HCT116 (cell line): ENCODE results near the gene NET1. TPM values are rescaled to one million over a fixed set of nuclear protein-coding genes. Genes with fewer than 3 reads are reported as not detected.
"Not testable (repeated sequence)": the region's sequence is repeated elsewhere in the genome, so short reads cannot be mapped to it uniquely, and the experiment has no call there.

Experiments used
- ATAC-seq: fragments of 200-7000 bp; cut with Tn5 transposase; 2 replicates; pipeline ENCODE4 v1.9.1; 2020; ENCODE audit warnings: mild to moderate bottlenecking, moderate library complexity
- BruUV-seq: library from RNA; stranded (reverse); fragments of 400-500 nt; replicated peaks from 2 replicates; lab custom pipeline; 2021; lab: Mats Ljungman, UMichigan
- CTCF ChIA-PET: fragments of 300-600 bp; sonication (Branson Sonifier 250); formaldehyde crosslinking; loops from one replicate; lab custom pipeline; 2021; ENCODE audit warnings: antibody characterized with exemption; lab: Charles Lee
- POLR2A ChIA-PET: fragments of 300-600, 350-600 bp; sonication (Branson Sonifier 250); formaldehyde crosslinking; loops from one replicate; lab custom pipeline; 2021; ENCODE audit warnings: antibody characterized with exemption; lab: Charles Lee
- RAD21 ChIA-PET, 2 experiments: fragments of 300-600 bp; sonication (Branson Sonifier 250); formaldehyde crosslinking; loops; one replicate each; lab custom pipeline; 2023; ENCODE audit warnings: low total read pairs in 2 of 2; ENCODE audit not compliant: uncharacterized antibody in 2 of 2, unreplicated experiment in 2 of 2, low non-redundant PET in 1 of 2; lab: Charles Lee
- DNase-seq: peaks from one replicate; pipeline ENCODE4 v3.0.0-alpha.2; 2010; ENCODE audit warnings: low read depth, low spot score
- H2AFZ ChIP-seq: fragments of 200-600 bp; shearing (Covaris generic), sonication (generic); 2 replicates; pipeline ENCODE4 v1.6.1; 2017; ENCODE audit warnings: low read depth, mixed run types, mixed read lengths, antibody characterized with exemption, low read length; ENCODE audit not compliant: poor library complexity, severe bottlenecking
- H3K27ac ChIP-seq: 2 replicates; pipeline ENCODE4 v1.5.1; 2012; ENCODE audit warnings: low read depth, low read length
- H3K27me3 ChIP-seq: fragments of 200-600 bp; sonication (generic); 2 replicates; pipeline ENCODE4 v1.6.1; 2016; ENCODE audit warnings: mixed run types, low read length, mixed read lengths; ENCODE audit not compliant: insufficient read depth
- H3K36me3 ChIP-seq, 2 experiments: fragments of 200-500 bp in 1 of 2; fragments of 200-600 bp in 1 of 2; sonication (Bioruptor generic) in 1 of 2; sonication (generic) in 1 of 2; 2 replicates each; pipeline versions ENCODE4 v1.5.1 to v1.6.1; 2014 to 2016; ENCODE audit warnings: low read length in 2 of 2, inconsistent platforms in 1 of 2, mixed read lengths in 1 of 2, mixed run types in 1 of 2; ENCODE audit not compliant: insufficient read depth in 2 of 2, control insufficient read depth in 1 of 2
- H3K4me1 ChIP-seq, 2 experiments: fragments of 200-600 bp in 1 of 2; sonication (generic) in 1 of 2; 2 replicates each; pipeline versions ENCODE4 v1.5.1 to v1.6.1; 2012 to 2017; ENCODE audit warnings: low read length in 2 of 2, inconsistent platforms in 1 of 2, mild to moderate bottlenecking in 1 of 2, mixed read lengths in 1 of 2, mixed run types in 1 of 2, moderate library complexity in 1 of 2; ENCODE audit not compliant: insufficient read depth in 2 of 2, control insufficient read depth in 1 of 2
- H3K4me2 ChIP-seq: fragments of 200-600 bp; sonication (generic); 2 replicates; pipeline ENCODE4 v1.6.1; 2017; ENCODE audit warnings: mixed run types, low read length, mixed read lengths
- H3K4me3 ChIP-seq, 2 experiments: fragments of 200-600 bp in 1 of 2; sonication (generic) in 1 of 2; replicated peaks in 1 of 2; 2 replicates each; pipeline ENCODE4 v1.5.1; 2011 to 2016; ENCODE audit warnings: low read length in 2 of 2, control low read depth in 1 of 2, low read depth in 1 of 2, mild to moderate bottlenecking in 1 of 2, mixed read lengths in 1 of 2, mixed run types in 1 of 2
- H3K79me2 ChIP-seq: fragments of 200-600 bp; sonication (generic); 2 replicates; pipeline ENCODE4 v1.6.1; 2017; ENCODE audit warnings: mild to moderate bottlenecking, mixed run types, low read length, moderate library complexity, mixed read lengths; ENCODE audit not compliant: insufficient read depth
- H3K9ac ChIP-seq: fragments of 200-600 bp; sonication (generic); 2 replicates; pipeline ENCODE4 v1.6.1; 2016; ENCODE audit warnings: low read length, mixed read lengths
- H3K9me2 ChIP-seq: fragments of 200-600 bp; sonication (generic), shearing (Covaris generic); 2 replicates; pipeline ENCODE4 v1.6.1; 2017; ENCODE audit warnings: mixed run types, mild to moderate bottlenecking, moderate library complexity; ENCODE audit not compliant: insufficient read depth
- H3K9me3 ChIP-seq, 2 experiments: fragments of 200-500 bp in 1 of 2; fragments of 200-600 bp in 1 of 2; sonication (Bioruptor generic) in 1 of 2; sonication (generic) in 1 of 2; 2 replicates each; pipeline ENCODE4 v1.6.1; 2014 to 2017; ENCODE audit warnings: low read length in 2 of 2, mixed read lengths in 2 of 2, inconsistent platforms in 1 of 2, low read depth in 1 of 2, mild to moderate bottlenecking in 1 of 2, mixed run types in 1 of 2, moderate library complexity in 1 of 2; ENCODE audit not compliant: control insufficient read depth in 1 of 2, insufficient read depth in 1 of 2
- H4K20me1 ChIP-seq: fragments of 200-600 bp; sonication (generic), shearing (Covaris generic); 2 replicates; pipeline ENCODE4 v1.6.1; 2017; ENCODE audit warnings: mixed run types, mild to moderate bottlenecking, moderate library complexity; ENCODE audit not compliant: insufficient read depth
- CBX3 ChIP-seq: IDR thresholded peaks from 2 replicates; pipeline ENCODE4 v1.6.1; 2012; ENCODE audit warnings: low read depth
- ELF1 ChIP-seq: IDR thresholded peaks from 2 replicates; pipeline ENCODE4 v1.6.1; 2012; ENCODE audit warnings: low read depth, borderline replicate concordance
- EZH2 ChIP-seq: fragments of 200-600 bp; sonication (generic); IDR thresholded peaks from 2 replicates; pipeline ENCODE4 v1.6.1; 2017; ENCODE audit warnings: antibody characterized with exemption, mixed run types
- EZH2phosphoT487 ChIP-seq: fragments of 200-600 bp; IDR thresholded peaks from 2 replicates; pipeline ENCODE4 v1.6.1; 2018; ENCODE audit warnings: antibody characterized with exemption, borderline replicate concordance
- POLR2A ChIP-seq: IDR thresholded peaks from 2 replicates; pipeline ENCODE4 v1.7.0; 2011; ENCODE audit warnings: borderline replicate concordance; ENCODE audit not compliant: insufficient read depth, insufficient read length; ENCODE audit errors: extremely low read depth
- POLR2AphosphoS5 ChIP-seq: IDR thresholded peaks from 2 replicates; pipeline ENCODE4 v1.6.1; 2011; ENCODE audit warnings: mild to moderate bottlenecking, low read depth, low read length, moderate library complexity
- intact Hi-C: fragments of 100-400 bp; cut with micrococcal nuclease; formaldehyde crosslinking; loops from 2 replicates; pipeline ENCODE4 v1.10.0; 2022
- total RNA-seq: library from RNA; stranded (reverse); gene quantifications from one replicate; pipeline ENCODE4 v1.2.1, GENCODE V29; 2021; ENCODE audit not compliant: unreplicated experiment

Gene NET1
- total RNA-seq, 1 experiment from 2014 or later: 51.2 TPM

GRCh38 chr10:5410787-5411186, 1.6 kb upstream of the NET1 start:
- POLR2A ChIA-PET: not testable (repeated sequence)
- peaks cover 30% of the 10 kb centered on the region for H3K79me2 ChIP-seq

DNA sequence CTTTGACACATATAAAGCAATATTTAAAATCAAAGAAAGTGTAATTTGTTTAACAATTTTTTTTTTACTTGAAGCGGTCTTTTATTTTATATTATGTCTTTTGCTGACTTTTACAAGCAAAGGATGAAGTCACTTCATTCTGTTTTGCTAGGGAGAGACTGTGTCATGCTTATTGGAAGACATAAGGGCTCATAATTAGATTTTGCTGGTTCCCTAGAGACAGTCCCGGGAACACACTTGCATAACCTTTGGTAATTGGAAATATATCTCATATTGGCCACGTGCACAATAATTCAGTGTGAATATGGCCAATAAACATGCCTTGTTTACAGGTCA, 448 bp upstream of the NET1 start:
- CTCF ChIA-PET: no interaction called here
- Histone ChIP-seq H3K9ac (peak overlapping the region; percentile 80), H2AFZ (peak overlapping the region; percentile 94)

More at GRCh38 chr10:5410787-5411186, 1.6 kb upstream of the NET1 start:
- H3K4me3 ChIP-seq, H2AFZ ChIP-seq, H3K9ac ChIP-seq, H3K27me3 ChIP-seq, H3K4me1 ChIP-seq, H3K27ac ChIP-seq, H3K4me2 ChIP-seq, H4K20me1 ChIP-seq, RAD21 ChIA-PET, BruUV-seq, H3K36me3 ChIP-seq, H3K9me3 ChIP-seq, CTCF ChIA-PET, DNase-seq, H3K9me2 ChIP-seq, intact Hi-C loops, ATAC-seq: not testable (repeated sequence)

More for the DNA sequence above, 448 bp upstream of the NET1 start:
- peak overlapping the region; percentile 77 for H3K4me2 ChIP-seq
- intact Hi-C loops: no loop called here
- H3K4me3 ChIP-seq: peak overlapping the region; percentile 71 to 79
- no peaks in the 10 kb centered on the region for H3K27me3 ChIP-seq
- 0 out of 4 replicates have a peak, but pooled peaks cover 0 to 7% of the 10 kb centered on the region in 2 experiments for H3K36me3 ChIP-seq
- H3K9me2 ChIP-seq: no peaks in the 10 kb centered on the region
- no TSS peak for BruUV-seq
- RAD21 ChIA-PET: no interaction called here
- peaks cover 41% of the 10 kb centered on the region for H3K79me2 ChIP-seq
- H3K4me1 ChIP-seq: peaks cover 4 to 10% of the 10 kb centered on the region in 2 experiments; a peak in 3 of 4 replicates
- no peaks in the 10 kb centered on the region for H4K20me1 ChIP-seq
- DNase-seq (no peak), ATAC-seq (peak; percentile 46)
- peak overlapping the region; percentile 44; the same call in 1 of the 2 replicates for H3K27ac ChIP-seq
- POLR2A ChIA-PET: no interaction called here
- TF ChIP-seq ELF1 (no peak), POLR2AphosphoS5 (no peak), EZH2phosphoT487 (no peak), EZH2 (no peak), CBX3 (no peak), POLR2A (no peak)
- no peaks in the 10 kb centered on the region; a peak in 1 of 4 replicates for H3K9me3 ChIP-seq
